A549 (cell line): ENCODE data around the gene TUBB3. TPM values are rescaled to one million over a fixed set of nuclear protein-coding genes. Genes with fewer than 3 reads are reported as not detected.

Experiments
- ATAC-seq, 2 experiments: fragments of 200-7000 bp in 1 of 2; fragments of >200 bp in 1 of 2; cut with Nextera tagmentation in 1 of 2; cut with Tn5 transposase in 1 of 2; 3 replicates each; pipeline versions ENCODE4 v1.8.0 to v1.9.1; 2018 to 2020; ENCODE audit warnings: mild to moderate bottlenecking in 1 of 2, moderate library complexity in 1 of 2
- CTCF ChIA-PET: fragments of 300-600 bp; sonication (Branson Sonifier 250); formaldehyde crosslinking; extraction: SDS; loops from one replicate; lab custom pipeline; 2021; ENCODE audit warnings: antibody characterized with exemption, inconsistent platforms; lab: Yijun Ruan, JAX
- POLR2A ChIA-PET: fragments of 350-600 bp; formaldehyde crosslinking; extraction: SDS; loops from one replicate; lab custom pipeline; 2021; ENCODE audit warnings: antibody characterized with exemption, inconsistent platforms; lab: Yijun Ruan, JAX
- DNase-seq, 2 experiments: peaks; one replicate each; pipeline versions ENCODE4 v3.0.0 to v3.0.0-alpha.2; 2011 to 2016; ENCODE audit warnings: low read depth in 1 of 2, low spot score in 1 of 2
- FAIRE-seq: peaks from 2 replicates; lab custom pipeline; 2011; peaks lifted over from hg19 to GRCh38; lab: Jason Lieb, UNC
- H3K27ac ChIP-seq, 2 experiments: fragments of >200 bp; sonication (Bioruptor Twin); formaldehyde crosslinking; 3 replicates each; pipeline ENCODE4 v1.5.1; 2016 to 2017
- H3K4me1 ChIP-seq: fragments of >200 bp; sonication (Bioruptor Twin); formaldehyde crosslinking; 3 replicates; pipeline ENCODE4 v1.6.1; 2016
- H3K4me2 ChIP-seq: fragments of >200 bp; sonication (Bioruptor Twin); formaldehyde crosslinking; 3 replicates; pipeline ENCODE4 v1.6.1; 2016
- H3K4me3 ChIP-seq: fragments of >200 bp; sonication (Bioruptor Twin); formaldehyde crosslinking; 3 replicates; pipeline ENCODE4 v1.5.1; 2016
- H3K9me3 ChIP-seq: fragments of >200 bp; sonication (Bioruptor Twin); formaldehyde crosslinking; 3 replicates; pipeline ENCODE4 v1.6.1; 2016
- CBX8 ChIP-seq: fragments of 200-600 bp; sonication (generic); IDR thresholded peaks from 2 replicates; pipeline ENCODE4 v1.6.1; 2016
- CHD4 ChIP-seq: fragments of 200-600 bp; sonication (generic); IDR thresholded peaks from 2 replicates; pipeline ENCODE4 v1.6.1; 2016; ENCODE audit warnings: antibody characterized with exemption, mild to moderate bottlenecking, borderline replicate concordance
- CTCF ChIP-seq: fragments of >200 bp; sonication (Bioruptor Twin); formaldehyde crosslinking; IDR thresholded peaks from 3 replicates; pipeline ENCODE4 v1.5.1; 2016
- E2F6 ChIP-seq: IDR thresholded peaks from 2 replicates; pipeline ENCODE4 v1.6.1; 2012; ENCODE audit warnings: low read depth, borderline replicate concordance
- ESRRA ChIP-seq: fragments of 150-350 bp; IDR thresholded peaks from 2 replicates; pipeline ENCODE4 v1.6.1; 2014; ENCODE audit warnings: mild to moderate bottlenecking, low read length, borderline replicate concordance
- FOSB ChIP-seq: fragments of 250-450 bp; sonication (Bioruptor Pico); IDR thresholded peaks from 2 replicates; pipeline ENCODE4 v1.5.0; 2020; ENCODE audit warnings: mild to moderate bottlenecking, moderate library complexity
- FOXS1 ChIP-seq: fragments of 250-450 bp; sonication (Bioruptor Pico); IDR thresholded peaks from 2 replicates; pipeline ENCODE4 v1.5.0; 2020; ENCODE audit warnings: mild to moderate bottlenecking, moderate library complexity
- GATA3 ChIP-seq: IDR thresholded peaks from 2 replicates; pipeline ENCODE4 v1.6.1; 2012; ENCODE audit warnings: borderline replicate concordance
- HDAC2 ChIP-seq: fragments of 200-600 bp; sonication (generic); IDR thresholded peaks from 2 replicates; pipeline ENCODE4 v1.6.1; 2016
- HES2 ChIP-seq: fragments of >200 bp; sonication (Bioruptor Twin); formaldehyde crosslinking; IDR thresholded peaks from 2 replicates; pipeline ENCODE4 v1.6.1; 2016
- HOXA7 ChIP-seq: fragments of 250-450 bp; sonication (Bioruptor Pico); IDR thresholded peaks from 2 replicates; pipeline ENCODE4 v1.5.0; 2020; ENCODE audit warnings: mild to moderate bottlenecking, moderate library complexity
- HOXB13 ChIP-seq: fragments of 250-450 bp; sonication (Bioruptor Pico); IDR thresholded peaks from 2 replicates; pipeline ENCODE4 v1.5.0; 2020; ENCODE audit warnings: low read depth, mild to moderate bottlenecking, moderate library complexity
- HOXB5 ChIP-seq: fragments of 250-450 bp; sonication (Bioruptor Pico); IDR thresholded peaks from 2 replicates; pipeline ENCODE4 v1.5.0; 2020; ENCODE audit warnings: mild to moderate bottlenecking, moderate library complexity
- KDM1A ChIP-seq: fragments of 200-600 bp; sonication (generic); IDR thresholded peaks from 2 replicates; pipeline ENCODE4 v1.6.1; 2016; ENCODE audit warnings: low read depth, mild to moderate bottlenecking
- MAFK ChIP-seq: fragments of 450-650 bp; IDR thresholded peaks from 2 replicates; pipeline ENCODE4 v1.6.1; 2014; ENCODE audit not compliant: partially characterized antibody
- MAX ChIP-seq: IDR thresholded peaks from 2 replicates; pipeline ENCODE4 v1.6.1; 2012
- NFE2L2 ChIP-seq: fragments of 150-350 bp; conservative IDR thresholded peaks from 2 replicates; pipeline ENCODE4 v1.6.1; 2014; ENCODE audit warnings: low read length
- POLR2A ChIP-seq: IDR thresholded peaks from 2 replicates; pipeline ENCODE4 v1.6.1; 2012; ENCODE audit warnings: mild to moderate bottlenecking, low read length
- POLR2AphosphoS2 ChIP-seq: conservative IDR thresholded peaks from 2 replicates; pipeline ENCODE4 v1.6.1; 2012; ENCODE audit warnings: low read length, improper control_type of control experiment, inconsistent platforms
- REST ChIP-seq: fragments of 200-600 bp; sonication (generic); IDR thresholded peaks from 2 replicates; pipeline ENCODE4 v1.6.1; 2016; ENCODE audit warnings: antibody characterized with exemption, mild to moderate bottlenecking, moderate library complexity
- RNF2 ChIP-seq: fragments of 200-600 bp; sonication (generic); IDR thresholded peaks from 2 replicates; pipeline ENCODE4 v1.6.1; 2016; ENCODE audit warnings: low read depth, mild to moderate bottlenecking, antibody characterized with exemption, moderate library complexity, borderline replicate concordance
- ZSCAN20 ChIP-seq: fragments of 250-450 bp; sonication (Bioruptor Pico); IDR thresholded peaks from 2 replicates; pipeline ENCODE4 v1.8.0; 2022; ENCODE audit warnings: mild to moderate bottlenecking, moderate library complexity
- WGBS: methylation state at CpG from one replicate; pipeline ENCODE4 v1.1.6; 2017; ENCODE audit errors: missing lambda C conversion rate; 5-methylcytosine and 5-hydroxymethylcytosine counted together
- polyA plus RNA-seq, 4 experiments: library from polyadenylated mRNA; depleted of rRNA in 3 of 4; stranded (reverse); fragments of >200 nt; fragmentation: RNase III in 1 of 4; extraction: RNeasy Plus Mini Kit Qiagen cat#74134 plus additional on column Dnase treatment in 1 of 4; gene quantifications; 2 replicates in 3 of 4; 3 replicates in 1 of 4; pipeline ENCODE4 v1.2.3, GENCODE V29; 2011 to 2017

Gene TUBB3
- polyA plus RNA-seq, 2 of the 4 experiments (the other 2 are of a cell fraction), result 48.9 to 163 TPM

- ATAC-seq (peak; percentile 11 to 30; a peak in 4 of 6 replicates), FAIRE-seq (no peak), DNase-seq (no peak)
- WGBS, result 93% methylated on average over 20 of the region's 20 CpGs
- CTCF ChIA-PET, result no interaction called here
- H3K4me2 ChIP-seq, result no peak overlapping the region
- no peaks in the 10 kb centered on the region for H3K9me3 ChIP-seq
- no peaks in the 10 kb centered on the region for H3K4me1 ChIP-seq
- POLR2A ChIA-PET, result no interaction called here
- H3K4me3 ChIP-seq, result no peak overlapping the region
- no peak for TF ChIP-seq FOSB (CRISPR knock-in tag)
- TF ChIP-seq RNF2, result no peak
- no peak overlapping the region for H3K27ac ChIP-seq
Observed at GRCh38 chr16:89936981-89937380, 13.8 kb downstream of the TUBB3 start.

- POLR2A ChIA-PET, result interaction anchor here (0.7 kb wide), 1 partner anchor 15 kb away, joined by 4 read pairs; the partner anchor contains the start of gene TUBB3
- Histone ChIP-seq H3K4me1 (no peaks in the 10 kb centered on the region), H3K27ac (no peak overlapping the region), H3K4me3 (no peak overlapping the region), H3K4me2 (no peak overlapping the region), H3K9me3 (no peaks in the 10 kb centered on the region)
- TF ChIP-seq FOXS1 (CRISPR knock-in tag) (no peak), HOXB5 (no peak), REST (no peak), HOXB13 (no peak), MAFK (no peak), ZSCAN20 (CRISPR knock-in tag) (no peak), GATA3 (no peak), KDM1A (no peak), HOXA7 (CRISPR knock-in tag) (no peak), CBX8 (no peak), NFE2L2 (no peak), HES2 (no peak), E2F6 (no peak), POLR2AphosphoS2 (no peak), CHD4 (no peak), POLR2A (no peak)
- WGBS, result 79% methylated on average over 21 of the region's 21 CpGs
- no peak for DNase-seq
- FAIRE-seq, result no peak
- CTCF ChIA-PET, result interaction anchor here (1.1 to 2.0 kb wide), 3 partner anchors 16 to 78 kb away, joined by 3 to 9 read pairs (median 4); no protein-coding TSS in a partner anchor
- peak; percentile 26 to 36; a peak in 3 of 6 replicates for ATAC-seq
Observed at GRCh38 chr16:89938175-89938885, 15.2 kb downstream of the TUBB3 start.

GRCh38 chr16:89944773-89945172 lies 21.6 kb downstream of the TUBB3 start:
- WGBS, result 69% methylated on average over 5 of the region's 5 CpGs
- FAIRE-seq (no peak), ATAC-seq (no peak), DNase-seq (no peak)
- no peak for TF ChIP-seq POLR2AphosphoS2
- TF ChIP-seq MAFK, result no peak
- no peak for TF ChIP-seq CHD4
- TF ChIP-seq MAX, result no peak
- TF ChIP-seq CTCF, result no peak
- no peak for TF ChIP-seq ESRRA
- TF ChIP-seq FOXS1 (CRISPR knock-in tag), result no peak
- no peak for TF ChIP-seq HDAC2
- TF ChIP-seq HOXB5, result no peak
- TF ChIP-seq RNF2, result no peak
- TF ChIP-seq POLR2A, result no peak
- ChIA-PET CTCF (interaction anchor here (0.6 to 1.7 kb wide), 4 partner anchors 13 to 27 kb away, joined by 3 to 5 read pairs (median 4); no protein-coding TSS in a partner anchor), POLR2A (interaction anchor here (0.7 kb wide), 1 partner anchor 9 kb away, joined by 3 read pairs; no protein-coding TSS in a partner anchor)
- H3K27ac ChIP-seq, result no peak overlapping the region
- no peak overlapping the region for H3K4me3 ChIP-seq
- H3K4me2 ChIP-seq, result no peak overlapping the region
- peaks cover 9% of the 10 kb centered on the region; the same call in 2 of the 3 replicates for H3K4me1 ChIP-seq
- H3K9me3 ChIP-seq, result no peaks in the 10 kb centered on the region
